C4-2B (cell line): ENCODE data around the gene CSAD.
"Not testable (repeated sequence)": the region's sequence is repeated elsewhere in the genome, so short reads cannot be mapped to it uniquely, and the experiment has no call there.

Experiments used
- CTCF ChIP-seq: fragments of 450-650 bp; conservative IDR thresholded peaks from 2 replicates; pipeline ENCODE4 v1.5.1; 2017; ENCODE audit warnings: mild to moderate bottlenecking
- ZFX ChIP-seq: fragments of 450-650 bp; IDR thresholded peaks from 2 replicates; pipeline ENCODE4 v1.6.1; 2017

GRCh38 chr12:53163008-53163407 lies 17.7 kb downstream of the CSAD start:
- not testable (repeated sequence) for TF ChIP-seq CTCF, ZFX
